ENCODE data around the gene SNRPD3. TPM values are rescaled to one million over a fixed set of nuclear protein-coding genes. Genes with fewer than 3 reads are reported as not detected.

The SNRPD3 gene
- 100 to 1,000 TPM; 107 to 176 (median 152) TPM for total RNA-seq

DNA sequence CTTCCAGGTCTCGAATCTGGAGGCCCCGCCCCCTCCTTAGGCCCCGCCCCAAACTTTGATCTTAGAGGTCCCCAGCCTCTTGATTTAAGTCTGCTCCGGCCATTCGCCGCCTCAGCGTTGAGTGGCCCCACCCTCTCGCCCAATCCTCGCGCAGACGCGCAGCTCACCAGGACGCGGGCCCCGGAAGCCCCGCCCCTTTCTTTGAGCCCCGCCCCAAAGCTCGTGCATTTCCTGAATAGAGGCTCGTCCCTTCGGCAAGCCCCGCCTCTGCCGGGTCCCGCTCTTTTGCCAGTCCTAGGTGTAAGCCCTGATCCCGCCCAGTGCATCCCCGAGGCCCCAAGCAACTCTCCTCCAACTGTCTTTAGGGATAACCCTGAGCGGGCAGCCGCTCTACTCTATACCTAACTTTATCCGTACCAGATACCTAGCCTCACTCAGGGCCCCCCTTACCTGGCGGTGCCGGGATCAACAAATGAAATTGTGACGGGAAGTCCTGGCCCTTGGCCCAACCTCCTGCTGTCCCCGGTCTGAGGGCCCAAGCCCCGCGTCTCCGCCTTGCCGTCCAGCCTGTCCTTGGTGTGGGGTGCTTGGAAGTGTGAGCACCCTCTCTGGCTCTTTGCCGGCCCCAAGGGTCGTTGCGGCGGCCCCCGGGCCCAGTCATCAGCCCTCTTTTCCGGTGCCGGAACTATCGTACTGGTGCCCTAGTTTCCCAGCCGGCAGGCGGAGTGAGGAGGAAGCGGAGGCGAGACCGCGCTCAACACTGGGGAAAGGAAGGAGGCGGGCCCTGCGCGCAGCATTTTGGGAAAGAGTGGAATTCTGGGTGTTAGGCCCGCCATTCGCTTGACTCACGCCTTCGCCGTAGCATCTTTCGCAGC, at the start of gene SNRPD3:
TSS of gene SNRPD3 (plus strand) at position 835 of the 875 bp plus-strand sequence. CDS start 1,676 bp downstream, outside the sequence.
- WGBS, 2 donors: 1 to 3% methylated on average over 20 to 28 of the region's 59 CpGs
- Histone ChIP-seq H3K36me3 (peaks cover 0 to 46% (median 0%) of the 10 kb centered on the region in 3 donors), H3K4me1 (peaks cover 21 to 74% (median 33%) of the 10 kb centered on the region in 3 donors), H3K9me3 (no peaks in the 10 kb centered on the region), H3K4me3 (peak within 1 kb of the TSS; percentile 81 to 95 (median 88)), H3K27me3 (no peaks in the 10 kb centered on the region), H3K27ac (peak within 1 kb of the TSS; percentile 96 to 100 (median 98))
- intact Hi-C loops (cut with DNase I): no loop called here
- TF ChIP-seq, protein P1, sequence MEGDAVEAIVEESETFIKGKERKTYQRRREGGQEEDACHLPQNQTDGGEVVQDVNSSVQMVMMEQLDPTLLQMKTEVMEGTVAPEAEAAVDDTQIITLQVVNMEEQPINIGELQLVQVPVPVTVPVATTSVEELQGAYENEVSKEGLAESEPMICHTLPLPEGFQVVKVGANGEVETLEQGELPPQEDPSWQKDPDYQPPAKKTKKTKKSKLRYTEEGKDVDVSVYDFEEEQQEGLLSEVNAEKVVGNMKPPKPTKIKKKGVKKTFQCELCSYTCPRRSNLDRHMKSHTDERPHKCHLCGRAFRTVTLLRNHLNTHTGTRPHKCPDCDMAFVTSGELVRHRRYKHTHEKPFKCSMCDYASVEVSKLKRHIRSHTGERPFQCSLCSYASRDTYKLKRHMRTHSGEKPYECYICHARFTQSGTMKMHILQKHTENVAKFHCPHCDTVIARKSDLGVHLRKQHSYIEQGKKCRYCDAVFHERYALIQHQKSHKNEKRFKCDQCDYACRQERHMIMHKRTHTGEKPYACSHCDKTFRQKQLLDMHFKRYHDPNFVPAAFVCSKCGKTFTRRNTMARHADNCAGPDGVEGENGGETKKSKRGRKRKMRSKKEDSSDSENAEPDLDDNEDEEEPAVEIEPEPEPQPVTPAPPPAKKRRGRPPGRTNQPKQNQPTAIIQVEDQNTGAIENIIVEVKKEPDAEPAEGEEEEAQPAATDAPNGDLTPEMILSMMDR (IDR thresholded peaks at IDR 0.05): peak in 5 of 6 experiments; percentile 21 to 52 (median 42)
- TF ChIP-seq POLR2A (IDR thresholded peaks at IDR 0.05): peak in 2 of 4 donors; percentile 12 to 47
- DNase-seq: peak; percentile 96

DNA sequence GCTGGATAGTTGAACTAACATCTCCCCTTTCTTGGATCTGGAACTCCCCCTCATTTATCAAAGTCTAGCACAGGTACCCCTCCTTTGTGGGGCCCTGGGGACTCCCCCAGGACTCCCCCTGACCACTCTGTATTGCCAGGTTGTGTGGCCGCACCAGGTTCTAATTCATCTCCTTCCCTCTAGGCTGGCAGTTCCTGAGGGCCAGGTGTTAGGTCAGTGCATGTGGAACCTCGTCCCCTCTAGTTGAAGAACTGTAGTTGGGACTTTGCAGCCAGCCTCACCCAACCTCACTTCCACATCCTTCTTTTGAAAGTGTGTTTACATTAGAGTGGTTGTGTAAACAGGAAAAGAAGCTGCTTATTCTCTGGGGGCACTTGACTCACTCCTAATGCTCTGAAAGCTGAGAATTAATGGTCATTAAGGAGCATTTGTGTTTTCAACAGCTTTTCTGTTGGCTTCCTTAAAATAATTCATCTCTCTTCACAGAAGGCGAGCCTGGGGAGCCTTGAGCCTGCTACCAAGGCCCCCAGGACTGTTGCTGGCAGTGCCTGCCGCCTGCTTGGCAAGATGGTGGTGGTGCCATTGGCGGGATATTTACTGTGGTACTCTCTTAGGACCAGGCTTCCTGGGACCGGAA, 48.9 kb upstream of the SNRPD3 start:
- 19 to 59% methylated on average over 5 to 6 of the region's 6 CpGs for WGBS, 2 donors
- Histone ChIP-seq H3K36me3 (no peaks in the 10 kb centered on the region), H3K4me1 (peaks cover 16 to 40% (median 18%) of the 10 kb centered on the region in 3 donors), H3K27me3 (no peaks in the 10 kb centered on the region), H3K9me3 (no peaks in the 10 kb centered on the region), H3K4me3 (no peak overlapping the region), H3K27ac (no peak overlapping the region)
- intact Hi-C loops (cut with DNase I): no loop called here
- DNase-seq: no peak
- no peak for TF ChIP-seq POLR2A (IDR thresholded peaks at IDR 0.05)
- TF ChIP-seq, protein P1 (IDR thresholded peaks at IDR 0.05): no peak

DNA sequence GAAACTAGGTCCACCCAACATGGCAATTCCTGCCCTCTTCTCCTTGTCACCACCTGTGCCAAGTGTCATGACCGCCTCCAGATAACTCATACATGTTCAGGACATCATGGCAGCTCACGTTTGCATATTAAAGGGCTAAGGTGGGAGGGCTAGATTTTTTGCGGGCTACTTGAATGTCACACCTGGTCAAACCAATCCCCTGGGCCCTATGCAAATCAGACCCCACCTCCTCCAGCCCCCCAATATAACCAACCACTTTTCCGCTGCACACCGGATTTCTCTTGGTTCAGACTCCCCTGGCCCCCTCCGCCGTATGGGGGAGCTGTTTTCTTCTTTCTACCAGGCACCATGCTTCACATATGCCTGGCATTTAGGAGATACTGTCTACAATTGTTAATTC, 48.1 kb upstream of the SNRPD3 start:
- Histone ChIP-seq H3K4me1 (peaks cover 16 to 43% (median 18%) of the 10 kb centered on the region in 3 donors), H3K4me3 (no peak overlapping the region), H3K27me3 (no peaks in the 10 kb centered on the region), H3K9me3 (no peaks in the 10 kb centered on the region), H3K36me3 (no peaks in the 10 kb centered on the region), H3K27ac (no peak overlapping the region)
- intact Hi-C loops (cut with DNase I): no loop called here
- 86 to 94% methylated on average over 7 of the region's 7 CpGs for WGBS, 2 donors
- TF ChIP-seq POLR2A (IDR thresholded peaks at IDR 0.05): no peak
- TF ChIP-seq, protein P1 (IDR thresholded peaks at IDR 0.05): no peak
- no peak for DNase-seq

DNA sequence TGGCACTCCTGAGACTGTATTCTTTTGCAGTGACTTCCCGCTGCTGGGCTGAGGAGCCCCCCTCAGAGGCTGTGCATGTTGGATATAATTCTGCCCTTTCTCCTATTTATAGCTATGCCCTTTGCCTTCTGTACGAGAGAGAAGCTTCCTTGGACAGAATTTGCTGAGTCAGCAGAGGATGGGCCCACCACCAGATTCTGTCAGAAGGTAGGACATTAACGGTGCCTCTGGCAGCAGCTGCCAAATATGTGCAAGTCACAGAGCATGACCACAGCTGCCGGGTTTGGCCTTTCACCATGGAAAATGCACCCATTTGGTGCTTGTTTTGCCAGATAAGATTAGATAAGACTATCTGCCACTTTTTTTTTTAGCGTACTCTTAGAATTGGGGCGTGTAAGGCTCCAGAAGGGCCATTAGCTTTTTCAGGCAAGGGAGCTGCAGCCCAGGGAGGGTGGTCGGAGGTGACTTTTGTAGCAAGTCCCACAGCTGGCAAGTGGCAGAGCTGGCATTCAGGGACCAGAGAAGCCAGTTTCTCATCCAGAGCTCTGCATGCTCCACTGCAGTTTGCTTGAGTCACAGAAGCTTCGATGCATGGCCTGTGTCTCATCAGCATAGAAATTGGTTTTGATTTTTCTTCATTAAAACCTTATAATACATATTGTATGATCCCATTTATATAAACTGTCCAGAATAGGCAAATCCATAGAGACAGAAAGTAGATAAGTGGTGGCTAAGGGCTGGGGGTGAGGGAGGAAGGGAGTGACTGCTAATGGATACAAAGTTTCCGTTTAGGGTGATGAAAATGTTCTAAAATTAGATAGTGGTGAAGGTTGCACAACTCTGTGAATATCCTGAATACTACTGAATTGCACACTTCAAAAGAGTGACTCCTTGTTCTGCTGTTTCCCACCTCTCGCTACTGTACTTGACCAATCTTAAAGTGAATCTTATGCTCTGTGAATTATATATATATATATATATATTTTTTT, 44.9 kb upstream of the SNRPD3 start:
- TF ChIP-seq POLR2A (IDR thresholded peaks at IDR 0.05): no peak
- TF ChIP-seq, protein P1 (IDR thresholded peaks at IDR 0.05): no peak
- 33 to 42% methylated on average over 7 to 10 of the region's 10 CpGs for WGBS, 2 donors
- Histone ChIP-seq H3K4me1 (peaks cover 16 to 51% (median 18%) of the 10 kb centered on the region in 3 donors), H3K27me3 (peaks cover 0 to 28% (median 0%) of the 10 kb centered on the region in 4 donors), H3K9me3 (no peaks in the 10 kb centered on the region), H3K36me3 (no peaks in the 10 kb centered on the region), H3K27ac (no peak overlapping the region), H3K4me3 (no peak overlapping the region)
- intact Hi-C loops (cut with DNase I): no loop called here
- no peak for DNase-seq
